ENCODE data around the gene MAGEA4. TPM values are rescaled to one million over a fixed set of nuclear protein-coding genes. Genes with fewer than 3 reads are reported as not detected.

Gene MAGEA4
- total and polyA plus RNA-seq, 2 of the 8 experiments (the other 6 are each of a cell fraction or from before 2014, with no cell fraction given), result 0.45 to 0.67 TPM

DNA sequence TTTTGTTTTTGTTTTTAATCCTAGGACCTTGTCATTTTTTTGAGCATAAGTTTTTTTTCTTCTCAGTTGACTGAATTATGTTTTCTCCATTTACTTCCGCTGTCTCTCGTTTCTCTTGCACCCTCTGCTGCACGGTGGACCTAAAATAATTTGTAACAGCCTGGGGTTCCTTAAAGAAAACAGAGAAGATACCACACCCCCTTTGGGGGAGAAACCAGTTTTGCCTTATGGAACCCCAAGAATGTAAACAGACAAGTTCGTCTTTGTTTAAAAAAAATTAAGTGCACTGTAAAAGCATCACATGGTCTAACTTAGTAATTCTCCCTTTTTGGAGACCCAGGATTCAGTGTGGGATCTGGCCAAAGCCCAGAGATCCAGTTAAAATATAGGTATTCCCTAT lies 32.8 kb upstream of the MAGEA4 start (continued):
- TF ChIP-seq SIX5 (IDR thresholded peaks at IDR 0.05; ENCODE audit: low read depth, low read length) (no peak), POLR2AphosphoS5 (IDR thresholded peaks at IDR 0.05; ENCODE audit: low read depth, low read length) (no peak), SP1 (IDR thresholded peaks at IDR 0.05; ENCODE audit: low read depth, low read length) (no peak), E2F6 (IDR thresholded peaks at IDR 0.05) (no peak)
